ENCODE data around the gene HSD11B1.

DNA sequence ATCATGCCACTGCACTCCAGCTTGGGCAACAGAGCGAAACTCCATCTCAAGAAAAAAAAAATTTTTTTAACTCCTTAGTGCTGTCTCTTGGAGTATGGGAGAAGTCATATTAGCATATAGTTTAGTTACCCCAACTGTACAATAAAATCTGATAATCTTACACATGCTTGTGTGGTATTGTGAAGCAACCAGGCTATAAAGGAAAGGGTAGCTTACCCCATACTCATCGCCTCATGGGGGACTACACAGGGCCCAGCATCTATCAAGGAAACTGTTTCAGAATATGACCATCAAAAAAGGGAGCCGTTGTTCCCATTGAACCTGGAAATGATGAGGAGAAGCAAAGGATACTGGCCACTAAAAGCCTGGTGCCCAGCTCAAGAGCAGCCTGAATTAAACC lies 48.2 kb downstream of the HSD11B1 start:
- TF ChIP-seq, protein P1, sequence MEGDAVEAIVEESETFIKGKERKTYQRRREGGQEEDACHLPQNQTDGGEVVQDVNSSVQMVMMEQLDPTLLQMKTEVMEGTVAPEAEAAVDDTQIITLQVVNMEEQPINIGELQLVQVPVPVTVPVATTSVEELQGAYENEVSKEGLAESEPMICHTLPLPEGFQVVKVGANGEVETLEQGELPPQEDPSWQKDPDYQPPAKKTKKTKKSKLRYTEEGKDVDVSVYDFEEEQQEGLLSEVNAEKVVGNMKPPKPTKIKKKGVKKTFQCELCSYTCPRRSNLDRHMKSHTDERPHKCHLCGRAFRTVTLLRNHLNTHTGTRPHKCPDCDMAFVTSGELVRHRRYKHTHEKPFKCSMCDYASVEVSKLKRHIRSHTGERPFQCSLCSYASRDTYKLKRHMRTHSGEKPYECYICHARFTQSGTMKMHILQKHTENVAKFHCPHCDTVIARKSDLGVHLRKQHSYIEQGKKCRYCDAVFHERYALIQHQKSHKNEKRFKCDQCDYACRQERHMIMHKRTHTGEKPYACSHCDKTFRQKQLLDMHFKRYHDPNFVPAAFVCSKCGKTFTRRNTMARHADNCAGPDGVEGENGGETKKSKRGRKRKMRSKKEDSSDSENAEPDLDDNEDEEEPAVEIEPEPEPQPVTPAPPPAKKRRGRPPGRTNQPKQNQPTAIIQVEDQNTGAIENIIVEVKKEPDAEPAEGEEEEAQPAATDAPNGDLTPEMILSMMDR (IDR thresholded peaks at IDR 0.05), result no peak
- no peak for TF ChIP-seq POLR2AphosphoS5 (IDR thresholded peaks at IDR 0.05)
